Cardiac muscle cell (in vitro differentiated cells and primary cell): Measurements from ENCODE around the gene PRKACA. TPM values are rescaled to one million over a fixed set of nuclear protein-coding genes. Genes with fewer than 3 reads are reported as not detected.

Experiments used
- DNase-seq, 2 donors: peaks; one replicate each; pipeline versions ENCODE4 v3.0.0 to v3.0.0-alpha.2; 2010 to 2017; ENCODE audit warnings: low read depth in 1 of 2, low spot score in 1 of 2
- H3K27ac ChIP-seq: fragments of 200-600 bp; sonication (generic); 2 replicates; pipeline ENCODE4 v1.5.1; 2016
- H3K27me3 ChIP-seq: fragments of 200-600 bp; sonication (generic); 2 replicates; pipeline ENCODE4 v1.6.0; 2016; ENCODE audit warnings: control low read depth
- H3K36me3 ChIP-seq: fragments of 200-600 bp; sonication (generic); 2 replicates; pipeline ENCODE4 v1.5.1; 2016; ENCODE audit warnings: control low read depth
- H3K4me1 ChIP-seq: fragments of 200-600 bp; sonication (generic); 2 replicates; pipeline ENCODE4 v1.8.1; 2017; ENCODE audit warnings: low read depth, mild to moderate bottlenecking, mixed run types
- H3K4me3 ChIP-seq: fragments of 200-600 bp; sonication (generic); 2 replicates; pipeline ENCODE4 v1.5.1; 2016; ENCODE audit warnings: mild to moderate bottlenecking
- H3K9me3 ChIP-seq: fragments of 200-600 bp; sonication (generic); 2 replicates; pipeline ENCODE4 v1.5.1; 2017; ENCODE audit warnings: low read depth, mild to moderate bottlenecking, control low read depth
- CTCF ChIP-seq: IDR thresholded peaks from 2 replicates; pipeline ENCODE4 v1.5.1; 2012; ENCODE audit warnings: low read depth, mild to moderate bottlenecking, low read length
- polyA plus RNA-seq: library from polyadenylated mRNA; unstranded; fragments of >200 nt; fragmentation: Nextera tagmentation; extraction: Ambion mirVana; gene quantifications from 2 replicates; pipeline ENCODE4 v1.2.1, GENCODE V29; 2016
- total RNA-seq: library from RNA; depleted of rRNA; stranded (reverse); fragments of >200 nt; gene quantifications from 2 replicates; pipeline ENCODE4 v1.2.3, GENCODE V29; 2016

The PRKACA gene
- total and polyA plus RNA-seq, 2 experiments from 2014 or later = 30.6 to 95.2 TPM

GRCh38 chr19:14162871-14163297, 45.3 kb upstream of the PRKACA start:
- DNase-seq = no peak
- peaks cover 6% of the 10 kb centered on the region for H3K36me3 ChIP-seq
- no peaks in the 10 kb centered on the region for H3K9me3 ChIP-seq
- no peaks in the 10 kb centered on the region for H3K27me3 ChIP-seq
- no peaks in the 10 kb centered on the region for H3K4me1 ChIP-seq
- TF ChIP-seq CTCF = no peak
- no peak overlapping the region for H3K27ac ChIP-seq
- no peak overlapping the region for H3K4me3 ChIP-seq

- H3K4me3 ChIP-seq = no peak overlapping the region
- H3K27me3 ChIP-seq = no peaks in the 10 kb centered on the region
- no peak overlapping the region for H3K27ac ChIP-seq
- H3K9me3 ChIP-seq = no peaks in the 10 kb centered on the region
- DNase-seq = no peak
- no peaks in the 10 kb centered on the region for H3K4me1 ChIP-seq
- peaks cover 11% of the 10 kb centered on the region for H3K36me3 ChIP-seq
- no peak for TF ChIP-seq CTCF
Measured at GRCh38 chr19:14161305-14161704, 43.7 kb upstream of the PRKACA start.

- no peak for TF ChIP-seq CTCF
- Histone ChIP-seq H3K36me3 (peaks cover 17% of the 10 kb centered on the region), H3K4me1 (no peaks in the 10 kb centered on the region), H3K27me3 (no peaks in the 10 kb centered on the region), H3K27ac (no peak overlapping the region), H3K9me3 (no peaks in the 10 kb centered on the region), H3K4me3 (no peak overlapping the region)
- no peak for DNase-seq
Measured at GRCh38 chr19:14160017-14160703, 42.6 kb upstream of the PRKACA start.

- no peak for TF ChIP-seq CTCF
- DNase-seq = no peak
- no peaks in the 10 kb centered on the region for H3K4me1 ChIP-seq
Measured at GRCh38 chr19:14159059-14159458, 41.5 kb upstream of the PRKACA start.

GRCh38 chr19:14158276-14159023, 40.9 kb upstream of the PRKACA start:
- DNase-seq = no peak
- no peak overlapping the region for H3K4me3 ChIP-seq
- H3K36me3 ChIP-seq = peaks cover 21% of the 10 kb centered on the region
- H3K4me1 ChIP-seq = no peaks in the 10 kb centered on the region
- no peaks in the 10 kb centered on the region for H3K27me3 ChIP-seq
- no peak overlapping the region for H3K27ac ChIP-seq
- no peaks in the 10 kb centered on the region for H3K9me3 ChIP-seq
- no peak for TF ChIP-seq CTCF

More at GRCh38 chr19:14159059-14159458, 41.5 kb upstream of the PRKACA start:
- H3K27me3 ChIP-seq = no peaks in the 10 kb centered on the region
- peaks cover 21% of the 10 kb centered on the region for H3K36me3 ChIP-seq
- no peak overlapping the region for H3K4me3 ChIP-seq
- no peak overlapping the region for H3K27ac ChIP-seq
- no peaks in the 10 kb centered on the region for H3K9me3 ChIP-seq
